ENCODE measurements around the gene ZXDA. TPM values are rescaled to one million over a fixed set of nuclear protein-coding genes. Genes with fewer than 3 reads are reported as not detected.

Gene ZXDA
- total and polyA plus RNA-seq, 7 donors = 0.64 to 4.7 (median 2.6) TPM

- WGBS, 3 donors = 56 to 65% (median 65%) methylated on average over 7 of the region's 7 CpGs
- Histone ChIP-seq H3K36me3 (ENCODE audit: insufficient read depth in 1 of 2, low read depth in 1 of 2) (no peaks in the 10 kb centered on the region), H3K4me1 (peaks cover 7% of the 10 kb centered on the region), H3K27me3 (ENCODE audit: insufficient read depth in 3 of 3, low read length in 2 of 3) (peaks cover 0 to 4% (median 0%) of the 10 kb centered on the region in 3 donors), H3K27ac (peak overlapping the region; percentile 54), H3K4me3 (peak overlapping the region; percentile 52), H3K9me3 (no peaks in the 10 kb centered on the region)
- ATAC-seq (peak in 2 of 4 donors; percentile 22 to 47), DNase-seq (no peak)
- intact Hi-C loops (cut with DNase I) = loop anchor here in 1 of 2 donors (10.0 kb wide), 1 partner anchor 310 kb away; the partner anchor contains the start of gene ZXDB
- no peak for TF ChIP-seq CTCF (IDR thresholded peaks at IDR 0.05)
These were observed 5.9 kb downstream of the ZXDA start for GRCh38 chrX:57904176-57904880.

- WGBS, 3 donors = 56 to 68% (median 58%) methylated on average over 2 of the region's 2 CpGs
- H3K27me3 ChIP-seq (ENCODE audit: insufficient read depth in 3 of 3, low read length in 2 of 3) = peaks cover 0 to 4% (median 0%) of the 10 kb centered on the region in 3 donors
- ATAC-seq = no peak
- intact Hi-C loops (cut with DNase I) = loop anchor here in 1 of 2 donors (10.0 kb wide), 1 partner anchor 308 kb away; the partner anchor contains the start of gene ZXDB
- no peaks in the 10 kb centered on the region for H3K36me3 ChIP-seq (ENCODE audit: insufficient read depth in 1 of 2, low read depth in 1 of 2)
- DNase-seq = no peak
- peaks cover 7% of the 10 kb centered on the region for H3K4me1 ChIP-seq
- no peaks in the 10 kb centered on the region for H3K9me3 ChIP-seq
- TF ChIP-seq CTCF (IDR thresholded peaks at IDR 0.05) = no peak
- H3K4me3 ChIP-seq = no peak overlapping the region
- peak overlapping the region; percentile 54 for H3K27ac ChIP-seq
These were observed 7.6 kb downstream of the ZXDA start for GRCh38 chrX:57902633-57903032.

- DNase-seq (no peak), ATAC-seq (peak in 1 of 4 donors; percentile 49)
- Histone ChIP-seq H3K27ac (peak overlapping the region; percentile 67), H3K4me3 (peak overlapping the region; percentile 50), H3K27me3 (ENCODE audit: insufficient read depth in 3 of 3, low read length in 2 of 3) (peaks cover 0 to 4% (median 0%) of the 10 kb centered on the region in 3 donors), H3K9me3 (no peaks in the 10 kb centered on the region), H3K36me3 (ENCODE audit: insufficient read depth in 1 of 2, low read depth in 1 of 2) (no peaks in the 10 kb centered on the region), H3K4me1 (peaks cover 7% of the 10 kb centered on the region)
- intact Hi-C loops (cut with DNase I) = loop anchor here in 1 of 2 donors (10.0 kb wide), 1 partner anchor 307 kb away; the partner anchor contains the start of gene ZXDB
- no peak for TF ChIP-seq CTCF (IDR thresholded peaks at IDR 0.05)
- 15 to 67% (median 38%) methylated on average over 1 of the region's 1 CpG for WGBS, 3 donors
These were observed 8.8 kb downstream of the ZXDA start for GRCh38 chrX:57901466-57901865.

- intact Hi-C loops (cut with DNase I) = loop anchor here in 1 of 2 donors (10.0 kb wide), 1 partner anchor 306 kb away; the partner anchor contains the start of gene ZXDB
- no peak for TF ChIP-seq CTCF (IDR thresholded peaks at IDR 0.05)
- DNase-seq (no peak), ATAC-seq (peak; percentile 33 to 75 (median 60))
- Histone ChIP-seq H3K27me3 (ENCODE audit: insufficient read depth in 3 of 3, low read length in 2 of 3) (peaks cover 0 to 4% (median 0%) of the 10 kb centered on the region in 3 donors), H3K4me1 (peaks cover 7% of the 10 kb centered on the region), H3K4me3 (peak overlapping the region; percentile 50), H3K36me3 (ENCODE audit: insufficient read depth in 1 of 2, low read depth in 1 of 2) (no peaks in the 10 kb centered on the region), H3K27ac (peak overlapping the region; percentile 67), H3K9me3 (no peaks in the 10 kb centered on the region)
- 3 to 21% (median 4%) methylated on average over 4 of the region's 4 CpGs for WGBS, 3 donors
These were observed 9.3 kb downstream of the ZXDA start for GRCh38 chrX:57900975-57901374.
